Neural cell (in vitro differentiated cells): ENCODE data around the gene LBHD1. TPM values are rescaled to one million over a fixed set of nuclear protein-coding genes. Genes with fewer than 3 reads are reported as not detected.

ENCODE experiments used
- H2AFZ ChIP-seq: fragments of 200-600, 300-800 bp; sonication (generic), shearing (Covaris generic); 2 replicates; pipeline ENCODE4 v1.6.0; 2014; ENCODE audit warnings: low read depth, mild to moderate bottlenecking, antibody characterized with exemption, low read length, moderate library complexity
- H3F3A ChIP-seq: fragments of 200-600 bp; shearing (Covaris generic); 2 replicates; pipeline ENCODE4 v1.6.1; 2016; ENCODE audit warnings: mild to moderate bottlenecking, moderate library complexity, mixed read lengths, antibody characterized with exemption, low read length; ENCODE audit not compliant: insufficient read depth, poor library complexity, severe bottlenecking
- H3K27ac ChIP-seq: fragments of 200-600, 300-800 bp; sonication (generic), shearing (Covaris generic); 2 replicates; pipeline ENCODE4 v1.5.1; 2014; ENCODE audit warnings: mild to moderate bottlenecking, low read length, moderate library complexity
- H3K27me3 ChIP-seq: fragments of 300-800, 200-600 bp; sonication (generic), shearing (Covaris generic); 2 replicates; pipeline ENCODE4 v1.6.0; 2014; ENCODE audit warnings: mild to moderate bottlenecking, low read depth, low read length, moderate library complexity; ENCODE audit not compliant: insufficient read depth
- H3K36me3 ChIP-seq: fragments of 300-800, 200-600 bp; sonication (generic), shearing (Covaris generic); 2 replicates; pipeline ENCODE4 v1.5.1; 2014; ENCODE audit warnings: mild to moderate bottlenecking, antibody characterized with exemption, low read length, moderate library complexity; ENCODE audit not compliant: insufficient read depth
- H3K4me2 ChIP-seq: fragments of 300-800, 200-600 bp; sonication (generic), shearing (Covaris generic); 2 replicates; pipeline ENCODE4 v1.6.0; 2014; ENCODE audit warnings: mild to moderate bottlenecking, low read length
- H3K4me3 ChIP-seq: fragments of 300-800, 200-600 bp; sonication (generic), shearing (Covaris generic); 2 replicates; pipeline ENCODE4 v1.5.1; 2014; ENCODE audit warnings: mild to moderate bottlenecking, low read length, moderate library complexity
- H3K79me2 ChIP-seq: fragments of 200-600 bp; shearing (Covaris generic); replicated peaks from 2 replicates; pipeline ENCODE4 v1.6.0; 2014; ENCODE audit warnings: mild to moderate bottlenecking, low read length, moderate library complexity; ENCODE audit not compliant: insufficient read depth
- H3K9ac ChIP-seq: fragments of 300-800, 200-600 bp; sonication (generic), shearing (Covaris generic); 2 replicates; pipeline ENCODE4 v1.6.1; 2016; ENCODE audit warnings: mild to moderate bottlenecking, low read length, mixed read lengths
- H3K9me2 ChIP-seq: fragments of 200-600 bp; shearing (Covaris generic); 2 replicates; pipeline ENCODE4 v1.6.1; 2016; ENCODE audit warnings: mild to moderate bottlenecking, low read length, mixed read lengths; ENCODE audit not compliant: insufficient read depth
- H3K9me3 ChIP-seq: fragments of 200-600, 300-800 bp; sonication (generic), shearing (Covaris generic); 2 replicates; pipeline ENCODE4 v1.6.1; 2016; ENCODE audit warnings: mild to moderate bottlenecking, mixed run types, low read length, moderate library complexity, mixed read lengths
- H4K20me1 ChIP-seq: fragments of 200-600 bp; shearing (Covaris generic); 2 replicates; pipeline ENCODE4 v1.6.1; 2016; ENCODE audit warnings: mild to moderate bottlenecking, mixed run types; ENCODE audit not compliant: insufficient read depth
- CTCF ChIP-seq: fragments of 450-650 bp; IDR thresholded peaks from 2 replicates; pipeline ENCODE4 v1.5.1; 2014; ENCODE audit warnings: antibody characterized with exemption, mild to moderate bottlenecking, moderate library complexity; ENCODE audit not compliant: poor library complexity, severe bottlenecking
- EP300 ChIP-seq: fragments of 450-650 bp; conservative IDR thresholded peaks from 2 replicates; pipeline ENCODE4 v1.6.1; 2014; ENCODE audit warnings: antibody characterized with exemption, mild to moderate bottlenecking, moderate library complexity; ENCODE audit not compliant: poor library complexity, severe bottlenecking
- EZH2 ChIP-seq: fragments of 200-600, 300-800 bp; shearing (Covaris generic), sonication (generic); IDR thresholded peaks from 2 replicates; pipeline ENCODE4 v1.6.1; 2014; ENCODE audit warnings: antibody characterized with exemption, low read length, borderline replicate concordance, mild to moderate bottlenecking; ENCODE audit not compliant: insufficient read depth, poor library complexity, severe bottlenecking
- MXI1 ChIP-seq: fragments of 450-650 bp; conservative IDR thresholded peaks from 2 replicates; pipeline ENCODE4 v1.6.1; 2014; ENCODE audit warnings: antibody characterized with exemption, mild to moderate bottlenecking; ENCODE audit not compliant: poor library complexity, severe bottlenecking
- POLR2AphosphoS5 ChIP-seq: IDR thresholded peaks from 2 replicates; pipeline ENCODE4 v1.6.1; 2012
- RAD21 ChIP-seq: fragments of 450-650 bp; conservative IDR thresholded peaks from 2 replicates; pipeline ENCODE4 v1.6.1; 2014; ENCODE audit warnings: antibody characterized with exemption, mild to moderate bottlenecking, moderate library complexity
- REST ChIP-seq: IDR thresholded peaks from 2 replicates; pipeline ENCODE4 v1.6.1; 2012; ENCODE audit warnings: borderline replicate concordance
- SMC3 ChIP-seq: fragments of 450-650 bp; conservative IDR thresholded peaks from 2 replicates; pipeline ENCODE4 v1.6.1; 2014; ENCODE audit warnings: antibody characterized with exemption, mild to moderate bottlenecking, moderate library complexity; ENCODE audit not compliant: poor library complexity
- TAF1 ChIP-seq: IDR thresholded peaks from 2 replicates; pipeline ENCODE4 v1.6.1; 2012; ENCODE audit warnings: low read depth
- polyA plus RNA-seq: library from polyadenylated mRNA; depleted of rRNA; stranded (reverse); fragments of >200 nt; gene quantifications from 2 replicates; pipeline ENCODE4 v1.2.3, GENCODE V29; 2014

The LBHD1 gene
- polyA plus RNA-seq, 1 donor from 2014 or later, result 10.6 TPM

DNA sequence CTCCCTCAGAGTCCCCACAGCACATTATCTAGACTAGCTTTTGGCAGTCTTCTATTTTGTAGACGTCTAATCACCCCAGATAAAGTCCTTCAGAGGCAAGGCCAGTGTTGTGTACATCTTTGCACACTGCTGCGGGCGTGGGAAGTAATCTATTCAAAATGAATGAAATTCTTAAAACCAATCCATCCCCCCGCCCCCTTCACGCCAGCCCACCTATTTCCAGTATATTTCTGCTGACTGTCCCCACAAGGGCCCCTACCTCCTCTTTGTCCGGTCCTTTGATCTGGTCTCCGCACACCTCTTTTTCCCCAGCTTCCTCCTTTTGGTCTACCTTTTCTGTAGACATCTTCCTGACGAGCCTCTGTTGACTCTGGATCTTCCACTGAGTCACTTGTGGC is 34.8 kb upstream of the LBHD1 start:
- peak overlapping the region; percentile 75 for H3K4me3 ChIP-seq
- H4K20me1 ChIP-seq, result no peaks in the 10 kb centered on the region
- peak overlapping the region; percentile 77 for H3K4me2 ChIP-seq
- peak overlapping the region; percentile 96 for H3K27ac ChIP-seq
- TF ChIP-seq POLR2AphosphoS5 (no peak), EZH2 (no peak), SMC3 (no peak), TAF1 (no peak), RAD21 (no peak), CTCF (no peak)
- no peak overlapping the region for H2AFZ ChIP-seq
- H3K9me2 ChIP-seq, result no peaks in the 10 kb centered on the region
- H3K9ac ChIP-seq, result peak overlapping the region; percentile 99
- H3K79me2 ChIP-seq, result peaks cover 40% of the 10 kb centered on the region
- H3K27me3 ChIP-seq, result no peaks in the 10 kb centered on the region
- peaks cover 6% of the 10 kb centered on the region for H3F3A ChIP-seq
- H3K9me3 ChIP-seq, result no peaks in the 10 kb centered on the region
- peaks cover 11% of the 10 kb centered on the region for H3K36me3 ChIP-seq

GRCh38 chr11:62705880-62706849 is 34.1 kb upstream of the LBHD1 start:
- H3K36me3 ChIP-seq, result peaks cover 11% of the 10 kb centered on the region
- no peak for TF ChIP-seq EZH2
- TF ChIP-seq POLR2AphosphoS5, result peak; percentile 95
- no peak for TF ChIP-seq CTCF
- TF ChIP-seq RAD21, result no peak
- TF ChIP-seq EP300, result peak; percentile 41
- peak; percentile 43 for TF ChIP-seq SMC3
- TF ChIP-seq MXI1, result peak; percentile 93
- peak; percentile 74 for TF ChIP-seq TAF1
- no peak for TF ChIP-seq REST

More at GRCh38 chr11:62705880-62706849, 34.1 kb upstream of the LBHD1 start:
- H3K9me2 ChIP-seq, result no peaks in the 10 kb centered on the region
- no peaks in the 10 kb centered on the region for H3K9me3 ChIP-seq
- peak overlapping the region; percentile 75 for H3K4me3 ChIP-seq
- H4K20me1 ChIP-seq, result no peaks in the 10 kb centered on the region
- H3K9ac ChIP-seq, result peak overlapping the region; percentile 99
- H3F3A ChIP-seq, result peaks cover 6% of the 10 kb centered on the region
- no peaks in the 10 kb centered on the region for H3K27me3 ChIP-seq
- H3K79me2 ChIP-seq, result peaks cover 40% of the 10 kb centered on the region
- peak overlapping the region; percentile 79 for H3K4me2 ChIP-seq
- no peak overlapping the region for H2AFZ ChIP-seq
- H3K27ac ChIP-seq, result peak overlapping the region; percentile 96
